Fibroblast of skin of left biceps (primary cell): ENCODE measurements around the gene ROBO1.
"Not testable (repeated sequence)": the region's sequence is repeated elsewhere in the genome, so short reads cannot be mapped to it uniquely, and the experiment has no call there.

Source experiments
- DNase-seq, 2 experiments: peaks; one replicate each; pipeline ENCODE4 v3.0.0-alpha.2; 2013; ENCODE audit warnings: low read depth in 2 of 2

ROBO1 gene

DNA sequence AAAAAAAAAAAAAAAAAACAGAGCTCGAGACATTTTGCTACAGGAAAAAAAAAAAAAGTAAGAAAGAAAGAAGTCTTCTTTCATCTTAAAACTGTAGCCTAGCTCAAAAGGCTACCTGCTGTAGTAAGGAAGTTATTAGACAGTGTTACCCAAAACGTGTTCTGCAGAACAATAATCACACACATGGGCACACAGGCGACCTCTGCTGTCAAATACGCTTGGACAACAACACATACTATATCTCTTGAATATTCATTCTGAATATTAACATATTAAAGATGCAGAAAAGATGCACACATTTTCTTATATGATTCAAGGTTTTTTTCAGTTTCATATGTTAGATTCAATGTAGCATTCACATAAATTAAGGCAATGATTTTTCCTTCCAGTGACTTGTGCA is 215.8 kb downstream of the ROBO1 start:
- DNase-seq, result no peak

GRCh38 chr3:79551321-79551892 is 216.4 kb downstream of the ROBO1 start:
- DNase-seq, result no peak

GRCh38 chr3:79543218-79543982 is 224.4 kb downstream of the ROBO1 start:
- no peak for DNase-seq

GRCh38 chr3:79534727-79535126 is 233.1 kb downstream of the ROBO1 start:
- no peak for DNase-seq

GRCh38 chr3:79531566-79532295 is 236.1 kb downstream of the ROBO1 start:
- no peak for DNase-seq

DNA sequence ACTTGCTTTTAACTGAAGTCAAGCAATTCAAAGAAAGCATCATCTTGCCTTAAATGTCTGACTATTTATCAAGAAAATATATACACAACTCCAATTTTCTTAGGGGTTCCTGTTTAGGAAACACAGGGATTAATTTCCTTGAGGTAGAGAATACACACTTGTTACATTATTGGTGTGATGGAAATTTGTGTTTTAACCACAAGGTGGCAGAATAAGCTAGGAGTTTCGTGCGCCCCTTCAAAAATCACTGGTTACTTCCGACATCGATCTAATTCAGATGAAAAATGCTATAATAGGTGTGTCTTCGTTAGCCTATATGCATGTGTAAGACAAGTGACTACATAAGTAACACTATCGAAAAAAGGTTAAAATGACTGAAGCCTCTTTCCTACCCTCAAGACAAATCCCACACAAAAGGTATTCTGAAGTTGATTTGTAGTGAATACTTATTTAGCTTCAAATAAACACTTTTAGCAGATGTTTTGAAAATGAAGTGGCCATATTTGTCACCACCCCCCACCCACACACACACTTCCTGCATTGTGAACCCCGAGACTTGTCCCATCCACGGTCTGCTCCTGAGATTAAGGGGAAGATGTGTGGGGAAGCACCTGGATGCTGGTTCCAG is 246.5 kb downstream of the ROBO1 start:
- no peak for DNase-seq

- no peak for DNase-seq
These were observed 249.9 kb downstream of the ROBO1 start for GRCh38 chr3:79517766-79518413.

DNA sequence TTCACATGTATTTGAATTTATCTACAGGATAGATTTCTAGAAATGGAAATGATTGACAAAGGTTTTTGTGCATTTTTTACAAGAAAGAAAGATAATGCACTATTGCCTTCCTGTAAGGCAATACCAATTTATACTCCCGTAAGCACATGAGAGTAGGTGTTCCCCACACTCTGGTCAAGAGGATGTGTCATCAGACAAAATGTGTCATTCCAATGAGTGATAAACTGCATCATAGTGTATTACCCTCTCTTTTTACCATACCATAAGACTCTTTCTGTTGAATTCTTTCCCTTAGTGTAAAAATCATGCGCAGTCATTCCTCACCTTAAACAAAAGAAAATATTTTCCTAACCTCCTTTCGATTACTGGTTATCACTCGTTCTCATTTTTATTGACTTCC is 251.0 kb downstream of the ROBO1 start:
- no peak for DNase-seq

- no peak for DNase-seq
These were observed 252.7 kb downstream of the ROBO1 start for GRCh38 chr3:79515072-79515471.

DNA sequence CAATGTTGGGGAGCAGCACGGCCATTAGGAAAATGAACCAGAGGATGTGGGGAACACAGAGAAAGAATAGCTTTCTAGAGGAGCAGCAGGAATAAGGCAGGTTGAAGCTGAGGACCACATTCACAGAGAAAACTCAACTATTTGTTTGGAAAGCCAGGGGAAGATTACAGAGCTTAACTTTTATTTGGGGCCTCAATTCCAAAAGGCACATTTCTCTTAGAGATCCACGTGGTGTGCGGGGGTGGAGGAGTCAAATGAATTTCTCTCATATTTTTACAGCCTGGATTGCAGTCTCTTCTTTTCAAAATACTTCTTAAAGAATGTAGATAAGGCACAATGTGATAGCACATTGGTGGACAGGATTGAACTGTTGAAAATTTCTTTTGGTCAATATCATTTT is 253.7 kb downstream of the ROBO1 start:
- no peak for DNase-seq

DNA sequence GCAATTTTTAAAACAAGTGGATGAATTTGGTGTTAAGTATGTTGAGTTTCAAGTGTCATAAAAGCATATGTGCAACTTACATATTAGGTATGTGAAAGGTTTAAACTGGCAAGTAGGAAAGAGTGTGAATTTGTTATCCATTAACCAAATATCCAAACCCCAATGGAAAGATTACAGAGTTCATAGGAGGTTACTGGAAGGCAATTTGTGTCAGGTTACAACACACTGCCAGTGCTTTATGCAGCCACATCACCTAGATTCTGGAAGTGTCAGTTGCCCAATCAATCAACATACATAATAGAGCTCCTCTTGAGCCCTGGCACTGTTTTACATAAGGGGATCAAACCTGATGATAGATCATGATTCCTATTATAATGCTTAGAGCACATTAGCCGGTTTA is 261.0 kb downstream of the ROBO1 start:
- no peak for DNase-seq

- DNase-seq, result not testable (repeated sequence)
These were observed 265.5 kb downstream of the ROBO1 start for GRCh38 chr3:79502216-79502681.

GRCh38 chr3:79497447-79498111 is 270.2 kb downstream of the ROBO1 start:
- no peak for DNase-seq

GRCh38 chr3:79491029-79491641 is 276.7 kb downstream of the ROBO1 start:
- peak; percentile 73 to 76 for DNase-seq

GRCh38 chr3:79490165-79491028 is 277.4 kb downstream of the ROBO1 start:
- peak; percentile 77 to 80 for DNase-seq

DNA sequence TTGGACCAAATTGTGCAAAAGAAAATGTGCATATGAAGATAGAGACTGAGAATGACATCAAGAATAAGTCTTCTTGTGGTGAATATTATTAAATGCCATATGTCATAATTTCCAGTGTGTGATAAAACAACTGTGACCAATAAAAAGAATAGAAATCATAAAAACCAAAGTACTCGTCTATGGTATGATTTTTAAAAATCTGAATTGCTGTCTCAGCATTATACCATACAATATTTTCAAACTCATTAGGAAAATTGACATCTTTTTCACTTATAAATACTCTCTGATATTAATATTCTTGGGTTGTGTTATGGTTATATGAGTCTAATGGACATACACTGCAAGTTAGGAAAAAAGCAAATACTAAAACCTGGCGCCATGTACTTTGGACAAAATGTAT is 279.4 kb downstream of the ROBO1 start:
- no peak for DNase-seq

DNA sequence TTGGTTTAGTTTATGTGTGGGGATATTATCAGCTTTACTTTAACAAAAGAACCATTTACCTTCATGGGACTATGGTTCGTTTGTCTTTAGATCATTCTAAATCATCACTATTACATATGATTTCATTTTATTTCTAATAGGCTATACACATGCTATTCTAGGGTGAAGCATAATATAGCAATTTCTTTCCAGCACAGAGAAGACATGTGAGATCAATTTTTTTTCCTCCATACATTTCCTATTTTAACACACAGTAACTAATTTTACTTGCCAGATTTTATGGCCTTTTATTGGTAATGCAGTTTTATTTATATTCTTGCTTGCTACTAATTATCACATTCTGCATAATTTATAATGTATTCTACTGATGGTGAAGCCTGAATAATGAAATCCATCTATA is 287.1 kb downstream of the ROBO1 start:
- no peak for DNase-seq

GRCh38 chr3:79478620-79479019 is 289.2 kb downstream of the ROBO1 start:
- DNase-seq, result no peak

DNA sequence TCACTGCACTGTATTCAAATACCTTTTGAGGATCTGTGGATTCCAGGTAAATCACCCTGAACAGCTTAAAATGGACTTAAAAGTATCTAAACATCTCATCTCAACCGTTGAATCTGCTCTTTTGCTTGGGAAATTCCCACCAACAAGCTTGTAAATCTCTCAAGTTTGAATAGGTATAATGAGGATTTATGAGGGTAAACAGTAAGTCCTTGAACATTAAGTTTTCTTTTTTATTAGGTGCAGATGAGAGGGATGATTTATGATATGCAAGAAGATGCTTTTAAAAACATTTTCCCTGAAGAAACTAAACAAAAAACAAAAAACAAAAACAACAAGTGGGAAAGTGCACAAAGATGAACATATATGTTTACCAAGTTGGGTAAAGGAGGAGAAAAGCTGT is 290.6 kb downstream of the ROBO1 start:
- no peak for DNase-seq

- DNase-seq, result no peak
These were observed 293.8 kb downstream of the ROBO1 start for GRCh38 chr3:79473993-79474392.
